GM18867 (cell line): ENCODE results near the gene CLEC19A.
"Not testable (repeated sequence)": the region's sequence is repeated elsewhere in the genome, so short reads cannot be mapped to it uniquely, and the experiment has no call there.

Source experiments
- ATAC-seq: cut with Tn5 transposase; IDR thresholded peaks from one replicate; pipeline ENCODE4 v1.9.1; 2021; ENCODE audit warnings: mild to moderate bottlenecking, moderate library complexity; ENCODE audit not compliant: unreplicated experiment

The CLEC19A gene

DNA sequence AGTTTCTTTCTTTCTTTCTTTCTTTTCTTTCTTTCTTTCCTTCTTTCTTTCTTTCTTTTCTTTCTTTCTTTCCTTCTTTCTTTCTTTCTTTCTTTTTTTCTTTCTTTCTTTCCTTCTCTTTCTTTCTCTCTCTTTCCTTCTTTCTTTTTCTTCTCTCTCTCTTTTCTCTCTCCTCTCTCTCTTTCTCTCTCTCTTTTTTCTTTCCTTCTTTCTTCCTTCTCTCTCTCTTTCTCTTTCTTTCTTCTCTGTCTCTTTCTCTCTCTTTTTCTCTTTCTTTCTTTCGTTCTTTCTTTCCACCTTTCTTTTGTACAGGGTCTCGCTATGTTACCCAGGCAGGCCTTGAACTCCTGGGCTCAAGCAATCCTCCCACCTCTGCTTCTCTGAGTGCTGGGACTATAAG lies 35.7 kb downstream of the CLEC19A start:
- not testable (repeated sequence) for ATAC-seq

DNA sequence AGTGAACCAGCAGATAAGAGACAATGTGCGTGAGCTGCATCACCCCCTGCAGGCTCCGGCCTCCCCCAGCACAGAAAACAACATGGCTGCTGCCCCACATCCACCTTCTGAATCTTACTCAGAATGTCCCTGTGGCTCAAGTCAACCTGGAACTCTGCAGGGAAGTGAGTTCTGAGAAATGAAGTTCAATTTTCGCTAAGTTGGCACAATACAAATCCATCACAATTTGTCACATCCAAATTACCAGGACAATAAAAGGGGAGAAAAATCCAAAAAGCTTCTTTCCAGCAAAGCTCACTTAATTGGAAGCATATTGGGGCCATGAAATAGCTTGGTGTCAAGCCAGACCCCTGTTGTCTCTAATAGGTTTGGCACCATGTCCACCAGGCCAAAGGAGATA lies 38.1 kb downstream of the CLEC19A start:
- no peak for ATAC-seq

DNA sequence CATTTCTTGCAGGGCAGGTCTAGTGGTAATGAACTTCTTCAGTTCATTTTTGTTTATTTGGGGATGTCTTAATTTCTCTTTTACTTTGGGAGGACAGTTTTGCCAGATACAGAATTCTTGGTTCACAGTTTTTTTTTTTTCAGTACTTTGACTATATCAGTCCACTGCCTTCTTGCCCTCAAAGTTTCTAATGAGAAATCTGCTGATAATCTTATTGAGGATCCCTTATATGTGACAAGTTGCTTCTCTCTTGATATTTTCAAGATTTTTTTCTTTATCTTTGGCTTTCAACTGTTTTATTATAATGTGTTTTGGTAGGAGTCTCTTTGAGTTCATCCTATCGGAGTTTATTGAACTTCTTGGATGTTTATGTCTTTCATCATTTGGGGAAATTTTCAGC lies 42.8 kb downstream of the CLEC19A start:
- ATAC-seq = no peak

DNA sequence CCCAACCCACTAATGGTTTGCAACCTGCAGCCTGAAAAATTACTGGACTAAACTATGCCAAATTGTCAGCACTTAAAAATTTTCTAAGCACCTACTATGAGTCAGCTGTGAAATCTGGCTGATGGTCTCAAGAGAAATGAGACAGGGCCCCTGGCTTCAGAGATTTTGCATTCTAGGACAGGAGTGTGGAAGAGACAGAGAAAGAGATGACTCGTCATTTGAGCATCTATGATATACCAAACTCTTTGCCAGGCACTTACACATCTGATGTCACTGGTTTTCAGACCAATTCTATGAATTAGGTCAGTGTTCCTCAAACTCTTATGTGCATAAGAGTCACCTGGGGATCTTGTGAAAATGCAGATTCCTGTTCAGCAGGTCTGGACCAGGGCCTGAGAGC lies 44.4 kb downstream of the CLEC19A start:
- ATAC-seq = no peak

DNA sequence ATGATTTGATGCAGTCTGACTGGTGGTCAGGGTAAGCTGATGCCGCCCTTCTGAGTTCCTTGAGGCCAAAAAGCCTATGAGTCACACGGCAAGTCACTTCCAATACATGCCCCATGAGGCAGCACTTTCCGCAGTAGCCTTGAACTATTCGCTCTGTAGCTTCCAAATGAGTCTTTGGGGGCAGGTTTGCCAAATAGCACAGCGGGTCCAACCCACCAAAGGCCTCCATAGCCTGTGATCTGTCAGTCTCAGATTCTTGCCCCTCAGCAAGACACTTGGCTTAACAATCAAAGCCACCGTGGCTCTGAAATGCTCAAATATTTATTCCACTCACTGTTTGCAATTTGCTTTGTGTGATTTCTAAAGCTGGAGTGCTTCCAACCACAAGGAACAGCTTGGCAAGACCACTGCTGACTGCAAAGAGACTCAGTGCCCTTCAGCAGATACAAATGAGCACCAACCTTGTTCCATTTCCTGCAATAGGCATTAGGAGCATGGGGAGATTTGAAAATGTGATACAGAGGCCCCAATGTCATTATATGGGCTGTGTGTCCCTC lies 45.4 kb downstream of the CLEC19A start:
- ATAC-seq = no peak

DNA sequence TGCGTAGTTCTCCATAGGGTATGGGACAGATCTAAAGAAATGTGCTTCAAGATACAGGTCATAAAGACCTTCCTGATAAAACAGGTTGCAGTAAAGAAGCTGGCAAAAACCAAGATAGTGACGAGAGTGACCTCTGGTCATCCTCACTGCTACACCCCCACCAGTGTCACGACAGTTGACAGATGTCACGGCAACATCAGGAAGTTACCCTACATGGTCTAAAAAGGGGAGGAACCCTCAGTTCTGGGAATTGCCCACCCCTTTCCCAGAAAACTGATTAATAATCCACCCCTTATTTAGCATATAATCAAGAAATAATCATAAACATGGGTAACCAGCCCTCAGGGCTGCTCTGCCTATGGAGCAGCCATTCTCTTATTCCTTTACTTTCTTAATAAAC lies 46.3 kb downstream of the CLEC19A start:
- no peak for ATAC-seq

DNA sequence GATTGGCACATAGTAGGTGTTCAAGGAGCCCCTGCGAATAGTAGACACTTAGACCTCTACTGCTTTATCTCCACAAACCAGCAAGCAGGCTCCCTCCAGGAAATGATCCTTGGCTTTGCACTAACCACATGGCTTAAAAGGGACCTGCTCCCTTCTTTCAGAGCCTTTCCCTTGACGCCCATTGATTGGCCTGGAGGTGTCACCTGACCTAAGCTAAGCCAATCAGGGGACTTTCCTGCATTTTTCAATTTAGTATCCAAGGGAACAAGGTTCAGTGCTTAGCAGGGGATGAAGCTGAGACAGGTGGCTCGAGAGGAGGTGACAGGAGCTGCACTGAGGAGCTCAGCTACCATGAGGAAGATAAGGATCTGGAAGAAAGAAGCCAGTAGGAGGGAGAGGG lies 52.8 kb downstream of the CLEC19A start:
- no peak for ATAC-seq

DNA sequence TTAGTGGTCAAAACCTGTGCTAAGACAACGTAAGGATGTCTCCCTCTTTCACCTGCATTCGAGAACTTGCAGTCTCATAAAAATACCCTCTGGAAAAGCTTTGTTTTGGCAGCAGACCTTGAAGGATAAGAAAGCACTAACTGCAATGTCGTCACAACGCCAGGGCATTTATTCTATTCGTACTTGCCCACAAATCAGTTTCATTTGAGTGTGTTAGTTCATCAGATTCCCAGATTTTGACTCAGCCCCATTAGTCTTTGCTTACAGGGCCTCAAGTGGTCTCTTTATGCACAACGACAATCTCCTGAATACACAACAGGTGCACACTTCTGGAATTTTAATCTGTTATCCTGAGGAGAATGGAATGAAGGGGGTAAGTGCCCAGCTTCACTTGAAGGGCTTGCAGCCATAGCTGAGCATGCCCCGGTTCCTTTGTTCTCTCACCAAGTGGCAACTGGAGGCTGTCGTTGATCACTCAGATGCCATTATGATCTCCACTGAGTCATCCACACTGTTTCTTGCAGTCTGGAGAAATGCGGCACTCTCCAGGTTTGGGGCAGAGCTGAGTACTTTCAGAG lies 58.8 kb downstream of the CLEC19A start:
- ATAC-seq = no peak

DNA sequence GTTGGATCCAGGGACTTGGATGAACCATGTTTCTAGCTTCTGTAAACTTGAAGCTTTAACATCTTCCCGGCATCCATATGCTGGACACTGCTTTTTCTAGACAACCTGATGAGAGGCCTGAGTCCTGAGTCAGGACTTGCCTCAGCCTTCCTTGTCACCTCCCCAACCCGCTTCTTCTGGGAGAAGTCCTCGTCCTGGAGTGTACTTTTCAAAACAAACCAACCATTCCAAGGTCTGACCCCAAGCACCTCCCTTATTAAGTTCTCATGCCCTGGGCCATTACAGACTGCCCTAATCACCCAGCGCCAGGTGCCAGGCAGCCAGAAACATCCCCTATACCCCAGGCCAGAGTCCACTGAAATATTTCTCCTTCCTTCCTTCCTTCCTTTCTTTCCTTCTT lies 59.4 kb downstream of the CLEC19A start:
- no peak for ATAC-seq

DNA sequence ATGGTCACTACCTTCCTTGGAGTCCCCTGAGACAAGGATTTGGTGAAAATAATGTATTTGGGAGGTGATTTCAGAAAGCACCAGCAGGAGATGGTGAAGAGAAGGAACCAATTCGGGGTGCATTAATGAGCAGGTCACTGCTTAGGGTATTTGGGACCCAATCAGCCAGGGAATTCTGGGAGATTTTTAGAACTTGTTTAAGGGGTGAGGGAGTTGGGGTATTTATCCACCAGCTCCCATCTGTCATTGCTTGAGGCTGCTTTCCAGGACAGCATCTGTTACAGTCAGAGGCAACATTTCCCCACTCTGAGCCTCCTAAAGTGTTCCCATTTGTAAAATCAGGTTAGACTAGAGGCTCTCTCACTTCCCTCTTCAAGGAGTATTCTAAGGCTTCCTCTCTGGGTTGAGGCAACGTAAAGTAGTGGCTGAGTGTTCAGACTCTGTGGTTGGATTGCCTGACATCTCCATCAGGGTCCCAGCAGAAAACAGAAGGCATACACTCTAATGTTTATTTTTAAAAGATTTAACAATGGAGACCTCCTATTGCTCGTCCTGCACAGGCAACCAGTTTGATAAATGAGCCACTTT lies 60.9 kb downstream of the CLEC19A start:
- no peak for ATAC-seq

DNA sequence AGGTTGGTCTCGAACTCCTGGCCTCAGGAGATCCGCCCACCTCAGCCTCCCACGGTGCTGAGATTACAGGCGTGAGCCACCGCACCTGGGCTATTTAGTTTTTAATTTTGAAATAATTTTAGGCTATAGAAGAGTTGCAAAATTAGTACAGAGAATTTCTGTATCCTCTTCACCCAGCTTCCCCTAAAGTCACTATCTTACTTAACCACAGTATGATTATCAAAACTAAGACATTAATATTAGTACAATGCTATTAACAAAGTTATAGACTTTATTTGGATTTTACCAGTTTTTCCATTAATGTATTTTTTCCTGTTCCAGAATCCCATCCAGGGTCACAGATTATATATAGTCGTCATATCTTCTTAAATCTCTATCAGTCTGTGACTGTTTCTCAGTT lies 62.6 kb downstream of the CLEC19A start:
- no peak for ATAC-seq

DNA sequence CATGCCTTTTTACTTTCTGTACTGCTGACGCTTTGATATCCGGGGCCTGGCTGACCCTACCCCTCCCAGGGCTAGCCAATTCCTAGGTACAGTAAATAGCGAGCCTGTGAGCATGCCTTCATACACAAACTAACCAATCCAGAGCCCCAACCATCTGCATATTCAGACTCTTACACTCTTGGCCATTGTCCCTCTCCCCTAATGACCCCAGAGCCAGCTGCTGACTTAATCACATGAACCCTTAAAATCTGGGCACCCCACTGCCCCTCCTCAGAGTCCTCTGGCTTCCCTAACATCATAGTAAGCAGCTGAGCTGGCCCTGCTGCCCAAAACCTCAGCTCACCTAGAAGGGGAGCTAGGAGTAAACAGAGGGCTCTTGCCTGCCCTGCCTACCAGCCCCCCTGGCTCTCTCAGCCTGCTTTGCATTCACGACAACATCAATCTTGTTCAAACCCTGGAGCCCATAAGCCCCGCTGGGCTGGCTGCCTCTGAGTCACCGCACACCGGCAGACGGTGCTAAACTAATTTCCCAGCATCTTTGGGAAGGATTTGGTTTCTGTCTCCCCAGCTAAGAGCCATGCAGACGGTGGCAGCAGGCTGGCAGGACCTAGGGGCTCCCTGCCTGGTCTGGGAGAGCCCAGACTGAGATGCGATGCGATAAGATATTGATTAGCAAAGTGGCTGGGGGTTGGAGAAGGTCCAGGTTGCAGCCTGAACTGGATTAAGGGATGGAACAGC lies 63.2 kb downstream of the CLEC19A start:
- ATAC-seq = no peak

DNA sequence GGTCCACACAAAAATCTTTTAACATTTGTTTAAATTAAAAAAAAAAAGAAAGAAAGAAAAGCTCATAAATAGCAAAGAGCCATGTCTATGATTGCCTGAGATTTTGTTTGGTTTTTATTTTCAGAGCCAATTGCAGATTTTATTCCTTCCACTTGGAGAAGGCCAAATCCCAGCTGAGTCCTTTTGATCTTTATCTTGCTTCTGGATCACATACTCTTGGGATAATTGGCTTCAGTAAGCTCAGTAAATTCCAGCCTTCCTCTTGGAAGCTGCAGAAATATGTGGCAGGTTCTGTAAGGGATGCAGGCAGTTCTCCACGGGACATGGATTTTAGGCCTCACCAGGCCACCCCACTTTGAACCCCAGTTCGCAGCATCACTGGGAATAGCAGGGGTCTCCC lies 68.8 kb downstream of the CLEC19A start:
- ATAC-seq = no peak

DNA sequence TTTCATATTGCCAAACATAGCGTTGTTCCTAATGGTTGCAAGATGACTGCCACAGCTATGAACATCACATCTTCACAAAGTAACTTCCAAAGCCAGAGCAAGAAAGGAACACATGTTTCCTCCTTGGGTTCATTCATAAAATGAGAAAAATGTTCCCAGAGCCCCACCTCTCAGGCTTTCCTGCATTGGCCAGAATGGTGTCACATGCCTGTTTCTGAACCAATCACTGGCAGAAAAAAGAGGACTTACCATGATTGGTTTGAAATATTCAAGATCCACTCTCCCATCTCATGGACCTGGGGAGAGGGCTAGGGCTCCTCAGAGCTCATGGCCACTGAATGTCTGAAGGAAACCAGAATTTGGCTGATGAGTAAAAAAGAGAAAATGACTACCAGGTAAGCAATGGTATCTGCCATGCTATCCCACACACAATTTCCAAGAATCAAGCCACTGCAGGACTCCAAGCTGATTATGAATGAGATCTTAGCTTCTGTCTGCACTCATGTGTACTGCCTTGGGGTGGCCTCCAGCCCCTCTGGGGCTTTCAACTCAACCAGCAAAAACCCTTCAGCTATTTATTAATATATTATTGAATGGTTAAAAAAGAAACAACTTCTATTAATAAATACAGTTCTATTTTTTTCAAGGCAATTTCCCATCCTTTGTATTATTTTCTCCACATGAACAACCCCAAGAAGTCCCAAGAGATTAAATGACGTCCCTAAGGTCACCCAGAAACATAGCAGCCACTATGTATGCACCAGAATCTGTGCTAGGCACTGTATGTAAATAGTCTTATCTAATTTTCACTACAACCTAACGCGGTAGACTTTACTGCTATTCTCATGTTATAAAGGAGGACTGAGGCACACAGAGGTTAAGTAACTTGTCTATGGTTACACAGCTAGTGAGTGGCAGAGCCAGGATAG lies 70.8 kb downstream of the CLEC19A start:
- ATAC-seq = no peak

DNA sequence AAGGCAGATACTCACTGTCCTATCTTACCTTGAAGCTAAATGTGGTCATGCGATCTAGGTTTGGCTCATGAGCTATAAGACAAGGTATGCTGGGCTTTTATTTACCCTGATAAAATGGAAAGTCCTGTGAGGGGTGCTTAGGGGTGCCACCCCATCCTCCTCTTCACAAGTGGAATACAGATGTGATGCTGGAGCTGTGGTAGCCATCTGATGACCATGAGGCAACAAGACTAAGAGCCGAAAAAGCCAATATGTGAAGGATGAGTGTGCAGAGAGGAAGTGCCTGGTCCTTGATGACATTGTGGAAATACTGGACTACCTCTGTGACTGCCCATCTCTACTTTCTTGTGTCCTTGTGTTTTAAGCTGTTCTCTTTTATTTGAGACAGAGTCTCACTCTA lies 74.0 kb downstream of the CLEC19A start:
- no peak for ATAC-seq
